ENCODE measurements around the gene PHF12. TPM values are rescaled to one million over a fixed set of nuclear protein-coding genes. Genes with fewer than 3 reads are reported as not detected.
A peak's percentile ranks its signal among the peaks of the same experiment; 100 is the strongest.

The PHF12 gene
- total RNA-seq, 1 donor from 2014 or later = 43.5 TPM

DNA sequence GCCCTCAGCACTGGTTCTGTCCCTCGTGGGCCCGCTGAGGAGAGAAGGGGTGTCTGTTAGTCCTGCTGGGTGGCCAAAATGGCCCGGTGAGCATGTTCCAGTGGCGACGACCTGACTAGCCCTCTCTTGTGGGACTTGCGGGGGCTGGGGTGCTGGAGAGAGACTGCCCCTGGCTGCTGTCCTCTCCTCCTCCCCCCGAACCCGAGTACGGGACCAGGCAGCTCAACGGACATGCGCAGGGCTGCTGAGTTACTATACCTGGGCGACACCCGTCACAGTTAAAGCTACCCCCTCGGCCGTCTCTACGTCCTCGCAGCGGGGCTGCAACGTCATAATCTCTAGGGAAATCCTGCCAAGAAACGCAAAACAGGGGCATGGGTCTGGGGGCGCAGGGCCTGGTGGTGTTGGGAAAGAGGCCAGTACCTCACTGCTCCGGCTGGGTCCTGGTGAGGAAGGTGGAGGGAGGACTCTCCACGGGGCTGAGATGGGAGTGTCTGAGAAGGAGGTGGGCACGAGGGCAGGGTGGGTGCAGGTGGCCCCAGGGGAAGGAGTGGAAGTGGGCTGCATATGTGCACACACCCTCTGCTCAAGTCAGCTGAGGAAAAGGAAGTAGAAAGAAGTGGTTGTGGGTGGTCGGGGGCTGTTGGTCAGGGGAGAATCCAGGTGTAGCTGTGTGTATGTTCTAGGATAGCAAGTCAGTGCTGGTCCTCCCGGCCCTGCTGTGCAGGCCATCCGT is 67.2 kb downstream of the PHF12 start:
- DNase-seq (ENCODE audit: low read depth) = no peak
- H3K4me3 ChIP-seq (ENCODE audit: low read depth, low read length) = no peak overlapping the region
- TF ChIP-seq, protein P1, sequence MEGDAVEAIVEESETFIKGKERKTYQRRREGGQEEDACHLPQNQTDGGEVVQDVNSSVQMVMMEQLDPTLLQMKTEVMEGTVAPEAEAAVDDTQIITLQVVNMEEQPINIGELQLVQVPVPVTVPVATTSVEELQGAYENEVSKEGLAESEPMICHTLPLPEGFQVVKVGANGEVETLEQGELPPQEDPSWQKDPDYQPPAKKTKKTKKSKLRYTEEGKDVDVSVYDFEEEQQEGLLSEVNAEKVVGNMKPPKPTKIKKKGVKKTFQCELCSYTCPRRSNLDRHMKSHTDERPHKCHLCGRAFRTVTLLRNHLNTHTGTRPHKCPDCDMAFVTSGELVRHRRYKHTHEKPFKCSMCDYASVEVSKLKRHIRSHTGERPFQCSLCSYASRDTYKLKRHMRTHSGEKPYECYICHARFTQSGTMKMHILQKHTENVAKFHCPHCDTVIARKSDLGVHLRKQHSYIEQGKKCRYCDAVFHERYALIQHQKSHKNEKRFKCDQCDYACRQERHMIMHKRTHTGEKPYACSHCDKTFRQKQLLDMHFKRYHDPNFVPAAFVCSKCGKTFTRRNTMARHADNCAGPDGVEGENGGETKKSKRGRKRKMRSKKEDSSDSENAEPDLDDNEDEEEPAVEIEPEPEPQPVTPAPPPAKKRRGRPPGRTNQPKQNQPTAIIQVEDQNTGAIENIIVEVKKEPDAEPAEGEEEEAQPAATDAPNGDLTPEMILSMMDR (conservative IDR thresholded peaks at IDR 0.05; ENCODE audit: low read depth, low read length) = no peak

DNA sequence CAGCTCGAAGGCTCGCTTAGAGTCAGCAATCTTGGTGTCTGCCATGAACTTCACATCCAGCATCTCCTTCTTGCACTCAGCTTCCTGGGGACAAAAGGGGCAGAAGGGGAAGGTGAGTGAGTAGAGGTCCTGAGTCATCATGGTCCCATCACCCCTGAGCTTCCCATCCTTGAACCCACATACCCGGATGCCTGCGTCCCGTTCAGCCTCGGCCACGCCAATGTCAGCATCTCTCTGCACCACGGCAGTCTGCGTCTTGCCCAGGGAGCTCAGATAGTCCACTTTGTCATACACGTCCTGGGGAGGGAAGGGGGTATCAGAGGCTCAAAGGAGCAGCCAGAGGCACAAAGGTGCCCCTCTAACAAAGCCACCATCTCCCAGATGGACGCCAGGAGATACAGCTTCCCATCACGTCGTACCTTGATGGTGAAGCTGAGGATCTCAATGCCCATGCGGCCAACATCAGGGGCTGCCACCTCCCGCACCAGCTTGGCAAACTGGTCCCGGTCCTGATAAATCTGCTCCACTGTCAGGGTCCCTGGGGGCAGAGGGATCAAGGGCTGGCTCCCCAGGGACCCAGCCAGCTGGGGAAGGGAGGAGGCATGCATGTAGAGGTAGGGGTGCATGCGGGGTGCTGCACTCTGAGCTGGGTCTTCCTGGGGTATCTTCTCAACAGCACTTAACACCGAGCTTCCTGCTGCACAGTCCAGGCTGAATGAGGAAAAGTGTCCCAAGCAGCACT is 69.0 kb downstream of the PHF12 start:
- TF ChIP-seq, protein P1 (conservative IDR thresholded peaks at IDR 0.05; ENCODE audit: low read depth, low read length) = no peak
- DNase-seq (ENCODE audit: low read depth) = no peak

DNA sequence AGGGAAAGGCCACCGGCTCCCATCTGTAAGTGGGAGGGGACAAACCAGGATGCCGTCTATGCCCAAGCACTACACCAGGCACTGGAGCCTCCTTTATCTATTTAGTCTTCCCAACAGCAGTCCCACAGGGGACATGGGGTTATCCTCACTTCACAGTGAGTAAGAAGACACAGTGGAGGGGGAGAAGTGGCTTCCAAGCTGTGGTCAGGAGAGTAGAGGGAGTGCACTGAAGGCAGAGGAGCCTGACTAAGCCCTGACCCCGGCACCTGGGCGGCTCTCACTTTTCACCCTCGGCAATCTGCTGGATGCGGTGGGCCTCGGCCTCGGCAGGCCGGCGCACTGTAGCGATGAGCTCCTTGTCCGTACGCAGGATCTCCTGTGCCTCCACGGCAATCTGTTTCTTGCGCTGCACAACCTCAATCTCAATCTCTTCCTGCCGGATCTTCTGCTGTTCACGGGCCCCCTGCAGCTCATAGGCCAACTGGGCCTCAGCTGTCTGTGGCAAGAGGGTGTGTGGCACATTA is 69.7 kb downstream of the PHF12 start:
- H3K4me3 ChIP-seq (ENCODE audit: low read depth, low read length) = no peak overlapping the region
- no peak for DNase-seq (ENCODE audit: low read depth)
- TF ChIP-seq, protein P1 (conservative IDR thresholded peaks at IDR 0.05; ENCODE audit: low read depth, low read length) = no peak

More for the DNA sequence above, 69.0 kb downstream of the PHF12 start:
- no peak overlapping the region for H3K4me3 ChIP-seq (ENCODE audit: low read depth, low read length)

DNA sequence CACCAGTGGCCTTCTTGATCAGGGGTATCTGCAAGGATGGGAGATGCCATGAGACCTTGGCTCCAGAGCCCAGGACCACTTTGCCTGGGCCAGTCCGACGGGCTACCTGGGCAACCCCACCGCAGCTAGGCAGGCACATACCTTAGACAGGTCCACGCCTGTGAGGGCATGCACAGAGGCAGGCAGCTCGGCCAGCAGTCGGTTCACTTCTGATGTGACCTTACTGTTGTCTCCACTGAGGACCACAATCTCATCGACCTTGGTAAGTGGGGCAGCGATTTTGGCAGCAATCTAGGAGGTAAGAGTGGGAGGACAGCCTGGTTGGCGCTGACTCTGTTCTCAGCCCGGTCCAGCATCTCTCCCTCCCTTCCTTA is 70.8 kb downstream of the PHF12 start:
- TF ChIP-seq, protein P1 (conservative IDR thresholded peaks at IDR 0.05; ENCODE audit: low read depth, low read length) = no peak
- DNase-seq (ENCODE audit: low read depth) = no peak
- H3K4me3 ChIP-seq (ENCODE audit: low read depth, low read length) = no peak overlapping the region

DNA sequence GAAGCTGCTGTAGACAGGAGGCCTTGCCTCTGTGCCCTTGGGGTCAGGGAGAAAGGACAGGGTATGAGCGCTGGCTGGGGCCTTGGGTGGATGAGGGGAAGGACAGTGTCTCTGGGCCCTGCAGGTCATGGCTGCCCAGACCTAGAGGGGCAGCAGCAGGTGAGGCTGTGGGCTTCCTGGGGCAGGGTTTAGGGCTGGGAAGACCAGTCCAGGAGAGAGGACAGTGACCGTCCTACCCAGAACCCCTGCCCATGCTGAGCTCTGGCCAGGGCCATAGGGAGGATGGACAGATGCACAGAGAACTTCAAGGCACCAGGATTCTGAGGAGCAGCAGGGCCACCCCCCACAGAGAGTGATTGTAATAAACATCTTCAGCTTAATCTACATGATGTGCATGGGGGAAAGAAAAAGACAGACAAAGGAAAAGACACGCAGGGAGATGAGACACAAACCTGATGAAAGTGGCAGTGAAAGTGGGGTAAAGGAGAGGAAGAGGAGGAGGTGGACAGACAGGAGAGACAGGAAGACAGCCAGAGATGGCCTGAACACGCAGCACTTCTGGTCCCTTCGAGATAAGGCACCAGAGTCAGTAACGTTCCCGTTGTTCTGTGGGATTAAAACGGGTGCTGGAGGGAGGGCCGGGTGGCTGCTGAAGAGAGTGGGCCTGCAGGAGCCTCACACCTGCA is 71.3 kb downstream of the PHF12 start:
- no peak overlapping the region for H3K4me3 ChIP-seq (ENCODE audit: low read depth, low read length)
- DNase-seq (ENCODE audit: low read depth) = no peak
- TF ChIP-seq, protein P1 (conservative IDR thresholded peaks at IDR 0.05; ENCODE audit: low read depth, low read length) = no peak

DNA sequence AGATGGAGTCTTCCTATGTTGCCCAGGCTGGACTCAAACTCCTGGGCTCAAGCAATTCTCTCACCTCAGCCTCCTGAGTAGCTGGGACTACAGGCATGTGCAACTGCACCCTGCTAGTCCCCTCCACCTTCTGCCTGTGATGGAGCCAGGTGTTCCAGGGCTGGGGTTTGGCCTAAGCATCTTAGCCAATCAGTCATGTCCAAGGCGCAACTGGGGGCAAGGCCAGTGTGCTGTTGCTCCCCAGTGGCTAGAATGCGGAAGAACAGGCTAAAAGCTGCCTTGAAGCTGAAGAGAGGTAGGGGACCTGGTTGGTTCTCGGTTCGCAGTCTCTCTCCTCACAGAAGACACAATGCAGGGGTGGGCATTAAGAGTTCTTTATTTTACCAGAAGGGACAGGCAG is 72.3 kb downstream of the PHF12 start:
- DNase-seq (ENCODE audit: low read depth) = no peak
- TF ChIP-seq, protein P1 (conservative IDR thresholded peaks at IDR 0.05; ENCODE audit: low read depth, low read length) = peak; percentile 52
- no peak overlapping the region for H3K4me3 ChIP-seq (ENCODE audit: low read depth, low read length)
